Astrocyte (in vitro differentiated cells and primary cell): Measurements from ENCODE around the gene PRSS38. TPM values are rescaled to one million over a fixed set of nuclear protein-coding genes. Genes with fewer than 3 reads are reported as not detected.

Experiments used
- DNase-seq: peaks from one replicate; pipeline ENCODE4 v3.0.0-alpha.2; 2010; ENCODE audit warnings: low read depth
- FAIRE-seq: peaks from 2 replicates; lab custom pipeline; 2011; peaks lifted over from hg19 to GRCh38; lab: Jason Lieb, UNC
- H2AFZ ChIP-seq: 2 replicates; pipeline ENCODE4 v1.6.0; 2012; ENCODE audit warnings: low read depth, low read length, inconsistent platforms
- H3K27ac ChIP-seq: 2 replicates; pipeline ENCODE4 v1.5.1; 2011; ENCODE audit warnings: low read depth, low read length, inconsistent platforms
- H3K27me3 ChIP-seq: 2 replicates; pipeline ENCODE4 v1.6.0; 2011; ENCODE audit warnings: low read length, inconsistent platforms; ENCODE audit not compliant: insufficient read depth
- H3K36me3 ChIP-seq: 2 replicates; pipeline ENCODE4 v1.5.1; 2011; ENCODE audit warnings: low read length, inconsistent platforms; ENCODE audit not compliant: insufficient read depth
- H3K4me1 ChIP-seq: 2 replicates; pipeline ENCODE4 v1.5.1; 2011; ENCODE audit warnings: low read length, inconsistent platforms; ENCODE audit not compliant: insufficient read depth
- H3K4me2 ChIP-seq: 2 replicates; pipeline ENCODE4 v1.6.0; 2012; ENCODE audit warnings: low read length, inconsistent platforms
- H3K4me3 ChIP-seq: 2 replicates; pipeline ENCODE4 v1.5.1; 2011; ENCODE audit warnings: low read depth, mild to moderate bottlenecking, low read length, inconsistent platforms; ENCODE audit not compliant: insufficient read depth
- H3K79me2 ChIP-seq: 2 replicates; pipeline ENCODE4 v1.6.0; 2012; ENCODE audit warnings: mild to moderate bottlenecking, low read length, inconsistent platforms; ENCODE audit not compliant: insufficient read depth
- H3K9ac ChIP-seq: 2 replicates; pipeline ENCODE4 v1.6.0; 2012; ENCODE audit warnings: mild to moderate bottlenecking, low read length, inconsistent platforms
- H3K9me3 ChIP-seq: 2 replicates; pipeline ENCODE4 v1.5.1; 2012; ENCODE audit warnings: low read depth, mild to moderate bottlenecking, low read length, inconsistent platforms; ENCODE audit not compliant: insufficient read depth
- H4K20me1 ChIP-seq: 2 replicates; pipeline ENCODE4 v1.6.0; 2012; ENCODE audit warnings: low read length, inconsistent platforms; ENCODE audit not compliant: insufficient read depth
- H3K27ac Mint-ChIP-seq: one replicate; pipeline ENCODE4 v1.8.0; 2021; ENCODE audit warnings: mild to moderate bottlenecking, mixed read lengths; ENCODE audit not compliant: unreplicated experiment
- H3K27me3 Mint-ChIP-seq: one replicate; pipeline ENCODE4 v1.8.0; 2021; ENCODE audit warnings: low read depth, mixed read lengths; ENCODE audit not compliant: unreplicated experiment
- H3K36me3 Mint-ChIP-seq: one replicate; pipeline ENCODE4 v1.8.0; 2021; ENCODE audit warnings: low read depth, mixed read lengths; ENCODE audit not compliant: unreplicated experiment
- H3K4me1 Mint-ChIP-seq: one replicate; pipeline ENCODE4 v1.8.0; 2021; ENCODE audit warnings: low read depth, mixed read lengths; ENCODE audit not compliant: unreplicated experiment
- H3K4me3 Mint-ChIP-seq: one replicate; pipeline ENCODE4 v1.8.0; 2021; ENCODE audit warnings: mild to moderate bottlenecking, moderate library complexity, mixed read lengths; ENCODE audit not compliant: unreplicated experiment
- H3K9me3 Mint-ChIP-seq: one replicate; pipeline ENCODE4 v1.8.0; 2021; ENCODE audit warnings: mild to moderate bottlenecking, mixed read lengths; ENCODE audit not compliant: unreplicated experiment
- EZH2 ChIP-seq: IDR thresholded peaks from 2 replicates; pipeline ENCODE4 v1.6.1; 2012; ENCODE audit warnings: mild to moderate bottlenecking, low read length, inconsistent platforms; ENCODE audit not compliant: insufficient read depth
- total RNA-seq: library from RNA; stranded (reverse); gene quantifications from 2 replicates; pipeline ENCODE4 v1.2.1, GENCODE V29; 2021
- TF ChIP-seq, protein P1 (sequence below): IDR thresholded peaks from 2 replicates; pipeline ENCODE4 v1.5.1; 2011; ENCODE audit warnings: low read depth, mild to moderate bottlenecking, inconsistent platforms, low read length, moderate library complexity; ENCODE audit not compliant: insufficient read depth

The PRSS38 gene
- total RNA-seq, 1 donor from 2014 or later, result not detected

DNA sequence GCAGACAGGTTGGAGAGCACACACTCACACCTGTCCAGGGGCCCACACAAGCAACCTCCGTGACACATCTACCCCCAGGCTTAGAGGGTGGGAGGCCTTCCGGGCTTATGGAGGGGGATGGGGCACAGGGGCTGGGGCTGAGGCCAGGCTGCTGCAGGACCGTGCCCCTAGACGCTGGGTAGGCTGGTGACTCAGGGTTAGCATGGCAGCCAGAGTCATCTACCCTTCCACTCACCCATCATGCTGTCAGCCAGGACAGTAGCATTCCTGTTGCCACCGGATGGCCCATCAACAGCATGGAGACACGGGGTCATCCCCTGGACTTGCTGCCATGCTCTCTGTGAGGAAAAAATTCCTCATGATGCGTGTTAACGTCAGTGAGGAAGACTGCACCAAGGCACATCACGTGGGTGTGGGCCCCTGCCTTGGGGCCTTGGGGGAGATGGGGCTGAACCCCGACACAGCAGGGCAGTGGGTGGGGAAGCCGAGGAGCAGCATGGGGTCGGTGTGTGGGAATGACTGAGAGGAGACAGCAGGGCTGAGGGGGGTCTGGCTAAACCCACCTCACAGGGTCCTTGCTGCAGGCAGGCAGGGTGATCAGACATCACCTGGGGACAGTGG is 79.5 kb downstream of the PRSS38 start:
- Histone ChIP-seq H3K4me1 (no peaks in the 10 kb centered on the region), H4K20me1 (no peaks in the 10 kb centered on the region), H3K4me3 (no peak overlapping the region), H3K9ac (no peak overlapping the region), H3K9me3 (no peaks in the 10 kb centered on the region), H3K36me3 (no peaks in the 10 kb centered on the region), H3K27ac (no peak overlapping the region), H3K79me2 (no peaks in the 10 kb centered on the region), H3K4me2 (no peak overlapping the region), H2AFZ (no peak overlapping the region), H3K27me3 (no peaks in the 10 kb centered on the region)
- H3K4me1 Mint-ChIP-seq, result peaks cover 2% of the 10 kb centered on the region
- H3K4me3 Mint-ChIP-seq, result no peak overlapping the region
- H3K27ac Mint-ChIP-seq, result peak overlapping the region; percentile 66
- FAIRE-seq, result no peak
- H3K27me3 Mint-ChIP-seq, result peaks cover 7% of the 10 kb centered on the region
- no peak for DNase-seq
- TF ChIP-seq EZH2, result no peak
- TF ChIP-seq, protein P1, sequence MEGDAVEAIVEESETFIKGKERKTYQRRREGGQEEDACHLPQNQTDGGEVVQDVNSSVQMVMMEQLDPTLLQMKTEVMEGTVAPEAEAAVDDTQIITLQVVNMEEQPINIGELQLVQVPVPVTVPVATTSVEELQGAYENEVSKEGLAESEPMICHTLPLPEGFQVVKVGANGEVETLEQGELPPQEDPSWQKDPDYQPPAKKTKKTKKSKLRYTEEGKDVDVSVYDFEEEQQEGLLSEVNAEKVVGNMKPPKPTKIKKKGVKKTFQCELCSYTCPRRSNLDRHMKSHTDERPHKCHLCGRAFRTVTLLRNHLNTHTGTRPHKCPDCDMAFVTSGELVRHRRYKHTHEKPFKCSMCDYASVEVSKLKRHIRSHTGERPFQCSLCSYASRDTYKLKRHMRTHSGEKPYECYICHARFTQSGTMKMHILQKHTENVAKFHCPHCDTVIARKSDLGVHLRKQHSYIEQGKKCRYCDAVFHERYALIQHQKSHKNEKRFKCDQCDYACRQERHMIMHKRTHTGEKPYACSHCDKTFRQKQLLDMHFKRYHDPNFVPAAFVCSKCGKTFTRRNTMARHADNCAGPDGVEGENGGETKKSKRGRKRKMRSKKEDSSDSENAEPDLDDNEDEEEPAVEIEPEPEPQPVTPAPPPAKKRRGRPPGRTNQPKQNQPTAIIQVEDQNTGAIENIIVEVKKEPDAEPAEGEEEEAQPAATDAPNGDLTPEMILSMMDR, result no peak
- no peaks in the 10 kb centered on the region for H3K36me3 Mint-ChIP-seq
- H3K9me3 Mint-ChIP-seq, result peaks cover under 1% of the 10 kb centered on the region

Other genes with a start within 250 kb of the PRSS38 start
- 17.5 and 18.5 TPM in 2 replicates for gene JMJD4, start 80.4 kb upstream of the PRSS38 start, total RNA-seq
- gene SNAP47, start 80.2 kb upstream of the PRSS38 start, total RNA-seq, result 31.6 and 31.9 TPM in 2 replicates
- gene WNT9A, start 132.3 kb downstream of the PRSS38 start, total RNA-seq, result 2.6 and 4.1 TPM in 2 replicates
- gene WNT3A, start 191.3 kb downstream of the PRSS38 start, total RNA-seq, result not detected in 2 replicates